ENCODE data around the gene NFE2.
"Not testable (repeated sequence)": the region's sequence is repeated elsewhere in the genome, so short reads cannot be mapped to it uniquely, and the experiment has no call there.

NFE2 gene

DNA sequence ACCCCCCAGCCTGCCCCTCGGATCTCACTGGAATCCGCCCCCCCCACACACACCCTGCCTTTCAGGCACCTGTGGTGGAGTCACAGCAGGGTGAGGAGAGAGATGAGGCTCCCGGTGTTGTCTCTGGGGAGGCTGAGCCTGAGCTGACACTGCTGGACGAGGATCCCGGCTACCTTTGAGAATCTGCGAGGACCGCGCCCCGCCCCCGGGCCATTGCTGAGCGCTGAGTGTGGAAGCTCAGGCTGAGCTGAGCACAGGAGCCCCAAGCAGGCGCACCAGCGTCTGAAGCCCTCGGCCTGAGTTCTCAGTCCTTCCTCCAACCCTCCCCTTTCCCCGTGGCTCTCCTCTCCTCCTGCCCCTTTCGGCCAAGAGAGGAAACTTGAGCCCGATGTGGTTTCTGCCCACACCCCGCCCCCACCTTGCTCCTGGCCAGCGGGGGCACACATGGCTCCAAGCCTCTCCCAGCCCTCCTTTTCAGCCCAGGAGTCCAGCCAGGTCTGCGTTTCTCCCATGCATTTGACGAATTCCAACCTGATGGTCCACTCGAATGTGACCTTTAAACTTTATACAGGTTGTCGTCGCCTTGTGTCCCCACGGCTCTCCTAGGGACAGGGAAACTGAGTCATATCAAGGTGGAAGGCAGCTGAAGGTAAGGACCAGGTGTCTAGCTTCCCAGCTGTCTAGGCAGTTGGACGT lies at the start of gene NFE2:
NFE2 (minus strand) TSS at position 284 of the 696 bp plus-strand sequence. CDS start 5,767 bp downstream, outside the sequence.
- DNase-seq, result peak in 8 of 58 donors; percentile 2 to 27 (median 12)

DNA sequence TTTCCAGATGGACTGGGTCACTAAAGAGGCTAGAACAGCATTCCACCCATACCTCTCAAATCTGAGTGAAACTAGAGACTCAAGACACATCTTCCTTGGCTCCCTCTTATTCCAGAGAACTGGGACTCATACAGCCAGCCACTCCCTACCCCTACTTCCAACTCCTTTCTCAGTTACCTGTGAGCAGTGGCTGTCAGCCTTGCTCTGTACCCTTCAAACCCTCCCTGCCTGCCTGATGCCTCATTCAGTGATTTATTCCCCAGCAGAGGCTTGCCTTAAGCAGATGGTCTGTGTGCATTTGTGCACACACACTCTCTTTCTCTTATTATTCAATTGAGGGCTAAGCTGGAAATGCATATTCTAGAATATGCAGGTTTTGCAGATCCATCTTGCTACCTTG lies 48.9 kb upstream of the NFE2 start:
- DNase-seq, result no peak

DNA sequence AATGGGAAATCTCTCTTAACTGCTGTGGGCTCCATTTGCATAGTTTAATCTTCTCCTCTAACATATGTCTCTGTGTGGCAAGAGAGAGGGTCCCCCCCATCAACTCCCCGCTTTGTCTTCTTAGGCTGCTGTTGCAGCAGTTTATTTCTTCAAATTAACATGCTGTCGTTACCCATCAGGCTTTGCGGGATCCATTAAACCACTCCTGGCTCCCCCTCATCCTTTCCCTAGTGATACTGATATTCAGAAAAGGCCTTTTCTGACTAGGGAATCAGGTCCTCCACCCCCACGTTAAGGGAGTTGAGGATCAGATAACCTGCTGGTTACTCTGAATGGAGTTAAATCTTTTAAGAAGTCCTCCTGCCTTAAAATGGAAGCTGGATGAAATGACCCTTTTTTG lies 48.2 kb upstream of the NFE2 start:
- DNase-seq, result no peak

DNA sequence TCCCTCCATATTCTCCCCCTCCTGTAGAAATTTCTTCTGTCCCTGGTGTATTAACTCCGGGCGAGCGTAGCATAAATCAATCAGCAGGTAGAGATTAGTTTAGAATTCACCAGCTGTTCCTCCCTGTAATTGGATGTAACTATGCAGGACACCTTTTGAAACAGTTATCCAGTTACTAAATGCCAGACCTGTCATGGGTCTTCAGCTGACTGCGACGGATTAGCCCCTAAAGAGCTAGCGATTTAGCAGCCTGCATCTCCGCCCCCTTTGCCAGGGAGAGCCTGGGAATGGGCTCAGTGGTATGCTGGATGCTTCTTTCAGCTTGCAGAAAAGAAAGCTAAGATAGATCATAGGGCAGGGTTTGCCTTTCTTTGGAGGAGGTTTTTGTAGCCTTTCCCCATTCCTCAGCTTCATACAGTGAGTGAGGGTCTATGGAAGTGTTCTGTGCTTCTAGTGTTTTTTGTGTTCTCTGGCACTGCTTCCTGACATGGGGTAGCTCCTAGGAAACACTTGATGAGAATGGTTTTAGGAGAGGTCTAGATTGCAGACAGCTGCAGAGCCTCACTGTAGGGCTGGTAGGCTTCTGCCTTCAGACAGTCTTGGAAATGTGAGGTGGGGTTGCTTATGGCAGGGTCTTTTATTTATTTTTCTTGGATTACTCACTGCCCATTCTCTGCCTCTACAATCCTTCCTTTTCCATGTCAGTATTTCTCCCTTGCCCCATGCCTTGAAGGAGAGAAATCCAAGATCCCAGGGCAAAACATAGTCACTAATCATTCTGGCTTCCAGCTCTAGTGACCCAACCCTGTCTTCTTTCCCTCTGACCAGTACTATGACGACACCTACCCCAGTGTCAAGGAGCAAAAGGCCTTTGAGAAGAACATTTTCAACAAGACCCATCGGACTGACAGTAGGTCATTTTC lies 40.8 kb upstream of the NFE2 start:
- DNase-seq, result no peak

DNA sequence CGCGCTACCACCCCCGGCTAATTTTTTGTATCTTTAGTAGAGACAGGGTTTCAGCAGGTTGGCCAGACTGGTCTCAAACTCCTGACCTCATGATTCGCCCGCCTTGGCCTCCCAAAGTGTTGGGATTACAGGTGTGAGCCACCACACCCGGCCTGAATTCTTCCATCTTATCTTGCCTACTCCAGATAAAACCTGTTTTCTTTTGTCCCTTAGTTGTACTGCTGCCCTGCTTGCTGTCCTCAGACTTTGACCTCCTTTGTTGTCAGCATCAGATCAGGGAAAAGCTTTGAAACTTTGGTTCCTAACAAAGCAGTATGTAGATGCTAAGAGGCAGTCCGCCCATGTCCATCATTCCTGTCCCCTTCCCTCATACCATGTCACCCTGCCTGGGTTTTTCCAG lies 40.0 kb upstream of the NFE2 start:
- DNase-seq, result no peak

DNA sequence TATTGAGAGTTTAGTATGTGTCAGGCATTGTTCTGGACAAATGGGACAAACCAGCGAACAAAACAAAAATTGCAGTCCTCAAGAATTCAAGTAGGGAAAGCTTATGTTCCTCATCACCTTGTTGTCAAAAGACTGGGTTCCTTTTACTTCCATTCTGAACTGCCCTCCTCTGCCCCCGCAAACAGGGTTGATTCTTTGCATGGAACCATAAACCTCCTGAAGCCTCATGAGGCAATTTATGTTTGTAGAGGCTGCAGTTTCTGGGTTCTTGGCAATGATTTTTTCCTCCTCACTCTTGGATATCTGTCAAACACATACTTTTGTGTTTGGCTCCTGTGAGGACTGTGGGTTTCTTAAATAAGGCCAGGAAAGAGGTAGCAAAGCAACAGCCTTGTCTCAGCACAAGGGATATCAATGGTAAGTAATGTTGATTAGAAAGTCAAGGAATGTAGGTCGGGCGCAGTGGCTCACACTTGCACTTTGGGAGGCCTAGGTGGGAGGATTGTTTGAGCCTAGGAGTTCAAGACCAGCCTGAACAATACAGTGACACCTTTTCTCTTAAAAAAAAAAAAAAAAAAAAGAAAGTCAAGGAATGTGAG lies 38.0 kb upstream of the NFE2 start:
- no peak for DNase-seq

DNA sequence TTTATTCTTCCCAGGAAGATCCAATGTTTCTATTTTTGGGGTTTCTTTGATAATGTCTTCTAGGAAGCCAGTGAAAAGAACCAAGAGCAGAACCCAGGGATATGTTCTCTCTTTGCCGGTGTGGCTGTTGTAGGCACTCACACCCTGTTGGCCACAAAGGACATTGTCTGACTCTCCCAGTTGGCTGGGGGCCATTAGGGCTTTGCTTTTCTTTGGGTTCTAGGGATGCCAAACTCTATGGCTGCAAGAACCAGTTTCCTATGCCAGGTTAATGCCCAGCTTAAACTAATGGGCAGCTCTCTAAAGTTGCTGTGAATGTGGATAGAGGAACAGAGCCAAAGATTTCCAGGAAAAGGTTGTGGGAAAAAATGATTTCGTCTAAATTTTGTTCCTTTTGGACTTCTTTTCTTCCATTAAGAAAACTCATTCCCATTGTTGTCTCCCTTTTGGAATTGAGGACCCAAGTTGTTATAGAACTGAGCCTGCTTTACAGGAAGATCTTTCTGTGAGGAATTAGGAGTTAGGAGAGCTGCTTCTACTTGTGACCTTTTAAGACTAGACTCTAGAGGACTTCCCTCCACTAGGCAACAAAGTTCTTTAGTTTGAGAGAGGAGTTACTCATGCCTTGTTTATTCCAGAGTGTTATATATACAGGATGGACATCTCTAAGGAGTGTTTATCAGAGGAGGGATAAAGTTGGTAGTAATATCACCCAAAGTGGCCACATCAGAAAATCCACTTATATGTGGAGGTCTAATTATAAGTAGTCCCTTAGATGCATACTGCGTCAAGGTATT lies 37.2 kb upstream of the NFE2 start:
- DNase-seq, result peak in 10 of 58 donors; percentile 5 to 62 (median 16)

DNA sequence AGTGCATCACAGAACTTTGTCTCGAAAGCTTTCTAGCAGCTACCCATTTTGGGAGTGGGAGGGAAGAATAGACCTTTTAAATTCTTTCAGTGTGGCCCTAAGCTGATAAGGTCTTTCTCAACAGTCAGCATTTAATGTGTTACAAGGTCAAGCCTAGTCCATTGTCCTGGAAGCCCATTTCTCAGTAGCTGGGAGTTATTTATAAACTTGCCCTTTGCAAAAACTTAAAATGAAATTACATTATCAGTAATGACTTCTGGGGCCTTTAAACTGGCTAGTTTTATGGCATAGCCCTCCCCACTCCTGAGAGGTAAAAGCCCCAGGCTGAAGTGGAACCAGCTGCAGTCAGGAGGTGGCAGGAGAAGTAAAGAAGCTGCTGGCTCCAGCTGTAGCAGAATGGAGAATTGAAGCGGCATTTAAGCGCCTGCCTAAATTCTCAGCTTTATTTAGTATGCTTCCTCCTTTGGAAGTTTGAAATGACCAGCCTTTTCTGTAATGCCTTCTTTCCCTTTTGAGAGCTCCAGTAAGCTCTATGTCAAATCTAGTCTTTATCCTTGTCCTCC lies 36.5 kb upstream of the NFE2 start:
- peak in 8 of 58 donors; percentile 3 to 19 (median 13) for DNase-seq

DNA sequence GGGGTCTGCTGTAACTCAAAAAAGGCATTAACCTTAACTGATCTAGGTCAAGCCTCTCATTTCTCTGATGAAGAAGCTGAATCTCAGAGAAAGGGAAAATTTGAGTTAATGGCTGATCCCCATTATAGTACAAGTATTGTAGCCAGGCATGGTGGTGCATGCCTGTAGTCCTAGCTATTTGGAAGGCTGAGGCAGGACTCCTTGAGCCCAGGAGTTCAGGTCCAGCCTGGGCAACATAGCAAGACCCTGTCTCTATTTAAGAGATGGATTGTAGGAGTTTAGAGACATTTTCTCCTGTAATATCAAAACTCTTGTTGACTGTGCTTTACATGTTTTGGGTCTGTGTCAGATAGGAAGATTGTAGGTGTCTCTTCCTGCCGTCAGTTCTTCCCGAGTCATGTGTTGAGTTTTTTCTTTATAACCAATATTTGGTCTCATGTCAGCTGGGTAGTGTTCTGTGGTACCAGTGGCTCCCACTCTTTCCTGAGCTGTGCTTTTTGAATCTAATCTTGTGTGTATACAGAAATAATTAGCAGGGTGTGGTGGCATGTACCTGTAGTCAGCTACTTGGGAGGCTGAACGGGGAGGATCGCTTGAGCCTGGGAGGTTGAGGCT lies 32.7 kb upstream of the NFE2 start:
- DNase-seq, result no peak

DNA sequence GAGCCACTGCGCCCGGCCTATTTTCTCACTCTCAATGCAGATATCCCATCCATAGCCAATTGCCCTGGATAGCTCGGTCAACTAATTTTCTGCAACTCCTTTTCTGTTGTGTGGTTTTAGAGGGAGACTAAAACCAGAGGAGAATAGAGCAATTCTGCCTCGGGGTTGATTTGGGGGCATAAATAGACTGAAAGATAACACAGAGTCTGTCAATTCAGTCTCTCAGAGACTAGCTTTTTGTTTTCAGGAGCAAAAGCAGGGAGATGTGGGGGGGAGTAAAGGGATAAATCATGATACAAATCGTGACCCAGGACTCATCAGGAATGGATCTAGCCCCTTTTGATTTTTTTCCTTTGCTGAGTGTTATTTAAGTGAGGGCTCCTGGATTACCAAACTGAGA lies 30.6 kb upstream of the NFE2 start:
- no peak for DNase-seq

DNA sequence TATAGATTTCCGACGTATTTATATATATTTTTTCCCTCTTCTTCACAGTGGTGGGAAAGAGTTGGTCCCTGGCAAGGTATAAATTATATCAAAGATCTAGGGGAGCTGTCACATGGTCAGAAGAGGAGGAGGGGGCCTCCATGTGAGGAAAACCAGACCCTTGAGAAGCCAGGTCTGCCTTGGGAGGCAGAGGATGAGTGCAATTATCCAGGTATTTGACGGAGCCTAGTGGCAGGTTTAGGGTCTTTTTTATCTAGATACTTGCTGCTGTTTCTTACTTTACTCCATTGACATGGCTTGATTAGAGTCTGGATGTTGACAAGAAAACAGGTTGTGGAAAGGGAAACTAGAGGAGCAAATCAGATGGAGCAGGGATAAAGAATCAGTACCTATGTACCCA lies 29.6 kb upstream of the NFE2 start:
- DNase-seq, result no peak

DNA sequence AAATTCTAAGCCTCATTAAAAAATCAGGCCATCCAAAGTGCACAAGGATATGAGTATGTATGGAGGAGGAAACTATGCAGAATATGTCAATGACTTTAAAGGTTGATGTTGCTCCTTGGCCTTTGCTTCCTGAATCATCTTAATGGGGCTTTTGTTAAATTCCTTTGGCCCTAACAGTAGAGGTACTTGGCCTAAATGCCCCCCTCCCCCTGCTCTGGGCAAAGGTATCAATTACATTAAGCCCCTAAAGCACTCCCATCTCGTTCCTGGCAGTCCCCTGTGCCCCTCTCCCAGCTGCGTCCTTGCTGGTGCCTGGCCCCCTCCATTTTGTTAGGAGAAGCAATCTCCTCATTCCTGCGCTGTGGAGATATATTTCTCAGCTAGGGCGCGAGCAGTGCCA lies 28.9 kb upstream of the NFE2 start:
- no peak for DNase-seq

DNA sequence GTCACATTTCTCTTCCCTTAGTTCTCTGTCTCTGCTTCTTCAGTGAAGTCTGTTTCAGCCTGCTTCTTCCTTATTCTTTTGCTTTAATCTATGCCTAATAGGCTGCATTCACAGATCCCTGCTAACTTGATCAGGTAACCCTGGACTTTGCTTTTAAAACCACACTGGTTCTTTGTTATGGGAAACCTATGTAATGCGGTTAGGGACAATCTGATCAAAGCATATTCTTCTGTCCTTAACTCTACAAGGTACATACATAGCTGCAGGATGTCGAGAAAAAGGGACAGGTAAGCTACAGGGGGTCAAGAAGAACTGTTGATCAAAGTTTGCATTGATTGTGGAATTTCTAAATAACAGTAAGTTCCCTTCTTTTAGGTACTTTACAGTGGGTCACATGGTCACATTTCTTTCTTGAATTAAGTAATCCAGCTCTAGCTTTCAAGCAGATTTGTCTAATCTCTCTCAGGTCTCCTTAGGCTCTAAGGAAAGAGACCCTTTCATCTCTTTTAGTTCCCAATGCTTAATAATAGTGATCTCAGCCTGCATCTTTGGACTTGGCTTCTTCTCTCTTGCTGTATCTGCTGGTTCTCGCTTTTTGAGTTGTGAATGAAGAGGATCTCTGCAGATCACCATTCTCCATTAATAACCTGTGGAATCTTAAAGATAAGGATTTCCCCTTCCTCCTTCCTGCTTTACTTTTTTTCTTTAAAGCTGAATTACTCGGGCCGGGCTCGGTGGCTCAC lies 28.0 kb upstream of the NFE2 start:
- no peak for DNase-seq

DNA sequence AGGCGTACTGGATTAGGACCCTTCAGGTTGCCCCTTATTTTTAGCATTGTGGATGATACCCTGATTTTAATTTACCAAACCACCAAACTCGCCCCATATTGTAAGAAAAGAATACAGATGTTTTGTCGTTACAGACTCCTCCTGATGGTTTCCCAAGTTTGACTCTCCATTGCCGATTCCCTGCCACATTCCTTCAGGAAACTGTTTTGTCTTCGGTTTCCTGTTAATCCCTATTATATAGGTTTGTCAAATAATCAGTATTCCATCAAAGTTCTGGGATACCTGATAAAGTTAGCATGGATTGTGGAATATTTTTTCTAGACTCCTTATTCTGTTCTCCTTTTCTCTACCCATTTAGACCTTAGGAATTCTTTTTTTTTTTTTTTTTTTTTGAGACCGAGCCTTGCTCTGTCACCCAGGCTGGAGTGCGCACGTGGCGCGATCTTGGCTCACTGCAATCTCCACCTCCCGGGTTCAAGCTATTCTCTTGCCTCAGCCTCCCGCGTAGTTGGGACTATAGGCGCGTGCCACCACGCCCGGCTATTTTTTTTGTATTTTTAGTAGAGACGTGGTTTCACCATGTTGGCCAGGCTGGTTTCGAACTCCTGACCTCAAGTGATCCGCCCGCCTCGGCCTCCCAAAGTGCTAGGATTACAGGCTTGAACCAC lies 24.8 kb upstream of the NFE2 start:
- DNase-seq, result not testable (repeated sequence)

DNA sequence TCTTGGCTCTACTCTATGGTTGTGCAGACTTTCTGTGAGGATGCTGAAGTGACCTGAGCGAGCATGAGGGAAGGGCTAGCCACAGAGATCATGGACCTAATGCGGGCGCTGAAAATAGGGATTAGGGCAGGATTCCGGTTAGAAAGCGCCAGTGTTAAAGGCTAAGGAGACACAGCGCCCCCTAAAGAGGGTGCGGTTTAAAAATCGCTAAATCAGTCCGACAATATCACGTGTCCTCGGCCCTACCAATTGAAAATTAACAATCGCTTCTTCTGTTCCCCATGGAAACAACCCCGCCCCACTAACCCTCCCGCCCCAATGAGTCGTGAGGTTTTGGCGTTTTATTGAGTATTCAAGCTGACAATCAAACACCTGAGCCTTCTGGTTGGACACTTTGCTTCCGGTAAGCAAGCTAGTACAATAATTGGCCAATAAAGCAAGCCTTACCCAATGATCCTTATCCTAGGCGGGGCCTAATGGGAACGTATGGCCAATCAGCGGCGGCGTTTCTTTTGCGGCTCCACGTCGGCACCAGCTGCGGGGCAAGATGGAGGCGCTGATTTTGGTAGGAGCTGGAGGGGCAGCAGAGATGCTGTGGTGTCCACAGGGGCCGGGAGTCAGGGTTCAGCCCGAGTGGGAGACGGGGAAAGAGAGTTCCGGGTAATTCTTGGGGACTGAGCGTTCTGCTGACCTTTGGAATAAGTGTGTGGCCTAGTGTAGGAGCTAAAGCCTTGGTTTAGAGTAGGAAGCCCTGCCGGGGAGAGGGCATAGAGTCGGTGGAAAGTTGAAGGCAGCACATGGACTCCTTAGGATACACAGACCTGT lies 24.0 kb upstream of the NFE2 start, which contains the start of gene COPZ1:
COPZ1 (plus strand) TSS at position 515 of the 825 bp plus-strand sequence; CDS start at position 548, 33 bp downstream.
- peak; percentile 66 to 100 (median 94) for DNase-seq

DNA sequence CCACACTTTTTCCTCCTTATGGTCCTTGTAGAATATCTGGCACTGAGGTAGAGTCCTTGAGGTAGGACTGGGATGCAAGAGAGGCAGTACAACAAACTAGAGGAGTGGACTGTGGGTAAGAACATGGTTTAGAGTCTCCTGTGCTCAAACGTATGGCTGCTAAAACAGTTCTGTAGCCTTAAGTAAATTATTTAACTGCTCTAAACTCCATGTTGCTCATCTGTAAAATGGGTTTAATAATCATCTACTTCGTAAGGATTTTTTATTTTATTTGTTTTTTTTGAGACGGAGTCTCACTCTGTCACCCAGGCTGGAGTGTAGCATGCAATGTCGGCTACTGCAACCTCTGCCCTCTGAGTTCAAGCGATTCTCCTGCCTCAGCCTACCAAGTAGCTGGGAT lies 20.5 kb upstream of the NFE2 start:
- no peak for DNase-seq

DNA sequence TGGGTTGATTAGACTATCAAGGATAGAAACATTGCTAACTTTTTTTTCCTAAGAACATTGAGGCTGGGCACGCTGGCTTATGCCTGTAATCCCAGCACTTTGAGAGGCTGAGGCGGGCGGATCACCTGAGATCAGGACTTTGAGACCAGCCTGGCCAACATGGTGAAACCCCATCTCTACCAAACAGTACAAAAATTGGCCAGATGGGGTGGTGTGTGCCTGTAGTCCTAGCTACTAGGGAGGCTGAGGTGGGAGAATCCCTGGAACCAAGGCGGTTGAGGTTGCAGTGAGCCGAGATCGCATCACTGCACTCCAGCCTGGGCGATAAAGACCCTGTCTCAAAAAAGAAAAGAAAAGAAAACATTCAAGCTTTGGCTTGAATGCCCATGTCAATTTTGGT lies 11.5 kb upstream of the NFE2 start:
- DNase-seq, result not testable (repeated sequence)

DNA sequence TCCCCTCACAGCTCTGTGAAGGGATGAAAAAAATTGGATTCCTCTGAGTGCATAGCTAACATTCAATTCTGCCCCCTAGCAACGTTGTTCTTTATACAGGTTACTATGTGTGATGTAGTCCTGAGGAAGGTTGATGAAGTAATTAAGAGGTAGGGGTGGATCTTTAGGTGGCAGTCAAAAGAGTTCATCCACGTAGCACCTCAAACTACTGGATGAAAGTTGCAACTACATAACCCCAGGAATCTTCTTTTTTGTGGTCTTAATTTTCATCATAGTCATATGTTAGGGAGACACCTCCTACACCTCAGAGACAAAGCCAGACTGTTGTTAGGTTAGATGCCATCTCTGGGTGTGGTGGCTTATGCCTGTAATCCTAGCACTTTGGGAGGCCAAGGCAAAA lies 10.2 kb upstream of the NFE2 start:
- DNase-seq, result no peak
